ENCODE results near the gene OTUD3. TPM values are rescaled to one million over a fixed set of nuclear protein-coding genes. Genes with fewer than 3 reads are reported as not detected.
"Not testable (repeated sequence)": the region's sequence is repeated elsewhere in the genome, so short reads cannot be mapped to it uniquely, and the experiment has no call there.

OTUD3 gene
- total RNA-seq, 2 experiments from 2014 or later, result 10.3 to 10.9 TPM

- peaks cover 10% of the 10 kb centered on the region for H3K36me3 Mint-ChIP-seq
- H3K9me3 Mint-ChIP-seq, result no peaks in the 10 kb centered on the region
- POLR2A ChIA-PET, result no interaction called here
- ATAC-seq (ENCODE audit: low read depth) (no peak), DNase-seq (no peak)
- peaks cover 1% of the 10 kb centered on the region for H3K4me1 Mint-ChIP-seq
- H3K27me3 Mint-ChIP-seq, result no peaks in the 10 kb centered on the region
- no peak overlapping the region for H3K27ac Mint-ChIP-seq
- H3K4me3 Mint-ChIP-seq, result no peak overlapping the region
Observed at GRCh38 chr1:19909971-19910370, 27.8 kb downstream of the OTUD3 start.

DNA sequence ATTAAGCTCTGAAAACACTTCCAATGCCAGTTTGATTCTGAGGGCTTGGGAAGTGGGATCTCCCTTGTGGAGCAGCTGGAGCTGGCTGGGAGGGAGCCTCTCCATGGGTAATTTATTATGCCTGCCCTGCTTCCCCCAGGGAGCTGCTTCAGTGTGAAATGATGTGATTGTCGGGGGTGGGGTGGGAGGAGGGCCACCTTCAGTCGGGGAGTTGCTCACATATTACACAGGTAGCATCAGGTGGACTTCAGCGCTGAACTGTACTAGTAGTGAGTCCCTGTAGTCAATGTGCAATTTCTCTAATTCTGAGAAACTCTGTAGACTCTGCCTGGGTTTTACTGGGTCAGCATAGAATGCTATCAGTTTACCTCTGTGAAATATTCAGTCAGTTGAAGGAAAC is 28.5 kb downstream of the OTUD3 start:
- H3K9me3 Mint-ChIP-seq, result no peaks in the 10 kb centered on the region
- H3K4me3 Mint-ChIP-seq, result no peak overlapping the region
- H3K4me1 Mint-ChIP-seq, result no peaks in the 10 kb centered on the region
- H3K27ac Mint-ChIP-seq, result no peak overlapping the region
- POLR2A ChIA-PET, result no interaction called here
- ATAC-seq (ENCODE audit: low read depth) (no peak), DNase-seq (no peak)
- peaks cover 8% of the 10 kb centered on the region for H3K36me3 Mint-ChIP-seq
- H3K27me3 Mint-ChIP-seq, result no peaks in the 10 kb centered on the region

GRCh38 chr1:19918057-19918456 is 35.9 kb downstream of the OTUD3 start:
- Mint-ChIP-seq H3K4me3 (no peak overlapping the region), H3K36me3 (no peaks in the 10 kb centered on the region), H3K9me3 (no peaks in the 10 kb centered on the region), H3K27me3 (no peaks in the 10 kb centered on the region), H3K27ac (no peak overlapping the region), H3K4me1 (no peaks in the 10 kb centered on the region)
- peak; percentile 74 for ATAC-seq (ENCODE audit: low read depth)
- POLR2A ChIA-PET, result no interaction called here
- peak; percentile 77 for DNase-seq

GRCh38 chr1:19920132-19920710 is 38.0 kb downstream of the OTUD3 start:
- H3K4me3 Mint-ChIP-seq, result no peak overlapping the region
- H3K4me1 Mint-ChIP-seq, result no peaks in the 10 kb centered on the region
- H3K36me3 Mint-ChIP-seq, result no peaks in the 10 kb centered on the region
- no peak overlapping the region for H3K27ac Mint-ChIP-seq
- no peak for DNase-seq
- H3K9me3 Mint-ChIP-seq, result no peaks in the 10 kb centered on the region
- POLR2A ChIA-PET, result no interaction called here
- no peaks in the 10 kb centered on the region for H3K27me3 Mint-ChIP-seq
- no peak for ATAC-seq (ENCODE audit: low read depth)

DNA sequence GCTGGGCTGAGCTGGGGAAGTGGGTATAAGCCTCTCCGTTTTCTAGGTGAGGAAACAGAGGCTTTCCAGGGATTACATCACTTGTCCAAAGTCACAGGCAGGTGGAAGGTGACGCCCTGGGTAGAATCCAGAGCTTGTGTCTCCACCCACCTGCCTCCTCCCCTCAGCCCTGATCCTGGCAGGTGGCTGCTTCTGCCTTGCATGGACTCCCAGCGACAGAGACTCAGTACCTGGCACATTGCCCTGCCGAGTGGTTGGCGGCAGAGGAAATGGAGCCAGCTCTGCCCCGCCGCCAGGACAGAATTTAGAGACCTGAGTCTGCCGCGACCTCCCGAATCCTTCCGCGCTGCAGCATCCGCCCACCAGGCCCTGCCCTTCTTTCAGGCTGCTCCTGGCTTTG is 39.1 kb downstream of the OTUD3 start:
- H3K27ac Mint-ChIP-seq, result no peak overlapping the region
- POLR2A ChIA-PET, result no interaction called here

DNA sequence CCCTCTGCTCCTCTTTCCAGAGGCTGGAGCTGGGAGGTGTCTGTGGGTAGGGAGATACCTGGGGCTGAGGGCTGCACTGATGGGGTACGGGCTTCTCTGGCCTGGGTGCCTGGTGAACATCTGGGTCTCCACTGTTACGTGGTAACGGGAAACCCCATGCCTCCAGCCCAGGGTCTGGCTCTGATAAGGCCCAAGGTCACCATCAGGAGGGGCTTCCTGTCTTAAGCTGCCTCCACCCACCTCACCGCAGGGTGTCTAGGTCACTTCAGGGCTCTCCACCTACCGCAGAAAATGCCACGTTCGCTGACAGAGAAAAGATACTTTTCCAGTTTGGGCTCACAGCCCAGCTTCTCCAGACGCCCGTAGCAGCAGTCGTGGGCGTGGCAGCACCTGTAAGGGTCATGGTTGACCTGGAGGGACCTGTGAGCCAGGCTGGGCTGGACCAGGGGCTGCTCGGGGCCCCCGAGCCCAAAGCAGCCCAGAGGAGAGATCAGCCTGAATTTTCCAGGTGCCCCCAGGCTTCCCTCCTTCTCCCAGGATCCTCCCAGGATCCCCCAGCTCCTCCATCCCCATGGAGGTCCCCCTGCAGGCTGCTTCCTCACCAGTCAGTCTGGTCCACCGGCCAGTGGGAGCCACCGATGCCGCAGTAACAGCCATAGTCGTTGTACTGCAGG is 40.0 kb downstream of the OTUD3 start:
- no peak overlapping the region for H3K27ac Mint-ChIP-seq
- POLR2A ChIA-PET, result no interaction called here
- H3K4me3 Mint-ChIP-seq, result no peak overlapping the region
- no peaks in the 10 kb centered on the region for H3K4me1 Mint-ChIP-seq
- H3K27me3 Mint-ChIP-seq, result no peaks in the 10 kb centered on the region
- no peaks in the 10 kb centered on the region for H3K9me3 Mint-ChIP-seq
- ATAC-seq (ENCODE audit: low read depth), result no peak
- no peak for DNase-seq
- no peaks in the 10 kb centered on the region for H3K36me3 Mint-ChIP-seq

More for the DNA sequence above, 39.1 kb downstream of the OTUD3 start:
- Mint-ChIP-seq H3K9me3 (no peaks in the 10 kb centered on the region), H3K36me3 (no peaks in the 10 kb centered on the region), H3K4me1 (no peaks in the 10 kb centered on the region), H3K4me3 (no peak overlapping the region), H3K27me3 (no peaks in the 10 kb centered on the region)
- DNase-seq (no peak), ATAC-seq (ENCODE audit: low read depth) (no peak)

DNA sequence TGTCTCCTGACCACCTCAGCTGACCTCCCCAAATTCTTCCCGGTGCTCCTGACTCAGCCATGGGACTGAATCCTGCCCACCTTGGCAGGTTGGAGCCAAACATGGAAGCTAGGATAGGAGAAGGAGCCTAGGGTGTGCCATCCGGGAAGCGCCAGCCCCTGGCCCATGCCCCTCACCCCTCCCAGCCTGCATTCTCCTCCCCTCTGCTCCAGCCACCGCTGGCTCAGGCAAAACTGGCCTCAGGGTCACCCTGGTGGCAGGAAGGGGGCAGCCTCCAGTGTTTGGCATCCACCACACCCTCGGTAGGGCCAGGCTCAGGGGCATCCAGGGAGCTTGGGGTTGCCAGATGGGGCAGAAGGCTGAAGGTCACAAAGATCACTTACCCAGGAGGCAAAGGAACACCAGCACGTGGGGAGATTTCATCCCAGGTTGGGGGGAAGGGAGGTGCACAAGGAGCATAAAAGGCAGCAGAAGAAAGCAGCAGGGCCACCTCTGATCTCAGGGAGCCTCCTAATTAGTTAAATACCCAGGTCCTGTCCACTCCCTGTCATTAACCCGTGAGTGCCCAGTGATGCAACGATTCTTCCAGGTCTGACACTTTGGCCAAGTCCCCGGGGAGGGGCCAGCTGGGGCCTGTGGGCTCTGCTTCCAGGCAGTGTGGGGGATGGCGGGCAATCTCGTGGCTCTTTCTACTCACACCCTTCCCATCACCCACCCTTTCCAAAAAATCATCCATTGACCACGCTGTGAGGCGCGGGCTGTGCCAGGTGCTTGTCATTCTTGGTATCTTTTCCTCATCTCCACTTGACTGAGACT is 41.1 kb downstream of the OTUD3 start, which contains the start of gene PLA2G2E:
TSS of gene PLA2G2E (minus strand) at position 481 of the 816 bp plus-strand sequence. CDS start at position 423, 58 bp downstream.
- no peak for ATAC-seq (ENCODE audit: low read depth)
- DNase-seq, result no peak
- H3K4me1 Mint-ChIP-seq, result no peaks in the 10 kb centered on the region
- H3K4me3 Mint-ChIP-seq, result no peak within 1 kb of the TSS
- no peak within 1 kb of the TSS for H3K27ac Mint-ChIP-seq
- no peaks in the 10 kb centered on the region for H3K36me3 Mint-ChIP-seq
- H3K9me3 Mint-ChIP-seq, result no peaks in the 10 kb centered on the region
- POLR2A ChIA-PET, result no interaction called here
- no peaks in the 10 kb centered on the region for H3K27me3 Mint-ChIP-seq

DNA sequence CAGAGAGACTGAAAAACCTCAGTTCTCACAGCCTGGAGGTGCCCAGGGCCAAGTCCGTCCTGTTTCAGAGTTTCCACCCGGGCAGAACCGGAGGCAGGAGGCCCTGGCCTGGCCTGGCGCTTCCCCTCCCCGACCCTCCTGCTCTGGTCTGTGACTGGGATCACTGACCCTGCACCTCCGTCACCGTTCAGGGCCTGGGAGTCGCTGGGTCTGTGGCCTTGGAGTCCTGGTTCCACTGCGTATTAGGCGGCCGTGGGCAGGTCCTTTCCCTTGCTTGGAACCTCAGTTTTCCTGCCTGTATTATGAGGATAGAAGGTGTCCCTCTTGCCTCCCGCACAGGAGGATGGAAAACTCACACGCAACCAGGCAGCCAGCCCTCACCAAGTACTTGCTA is 41.8 kb downstream of the OTUD3 start:
- no peaks in the 10 kb centered on the region for H3K27me3 Mint-ChIP-seq
- H3K36me3 Mint-ChIP-seq, result no peaks in the 10 kb centered on the region
- no peak for ATAC-seq (ENCODE audit: low read depth)
- H3K4me3 Mint-ChIP-seq, result no peak overlapping the region
- H3K9me3 Mint-ChIP-seq, result no peaks in the 10 kb centered on the region
- POLR2A ChIA-PET, result no interaction called here
- no peak overlapping the region for H3K27ac Mint-ChIP-seq
- H3K4me1 Mint-ChIP-seq, result no peaks in the 10 kb centered on the region
- DNase-seq, result no peak

DNA sequence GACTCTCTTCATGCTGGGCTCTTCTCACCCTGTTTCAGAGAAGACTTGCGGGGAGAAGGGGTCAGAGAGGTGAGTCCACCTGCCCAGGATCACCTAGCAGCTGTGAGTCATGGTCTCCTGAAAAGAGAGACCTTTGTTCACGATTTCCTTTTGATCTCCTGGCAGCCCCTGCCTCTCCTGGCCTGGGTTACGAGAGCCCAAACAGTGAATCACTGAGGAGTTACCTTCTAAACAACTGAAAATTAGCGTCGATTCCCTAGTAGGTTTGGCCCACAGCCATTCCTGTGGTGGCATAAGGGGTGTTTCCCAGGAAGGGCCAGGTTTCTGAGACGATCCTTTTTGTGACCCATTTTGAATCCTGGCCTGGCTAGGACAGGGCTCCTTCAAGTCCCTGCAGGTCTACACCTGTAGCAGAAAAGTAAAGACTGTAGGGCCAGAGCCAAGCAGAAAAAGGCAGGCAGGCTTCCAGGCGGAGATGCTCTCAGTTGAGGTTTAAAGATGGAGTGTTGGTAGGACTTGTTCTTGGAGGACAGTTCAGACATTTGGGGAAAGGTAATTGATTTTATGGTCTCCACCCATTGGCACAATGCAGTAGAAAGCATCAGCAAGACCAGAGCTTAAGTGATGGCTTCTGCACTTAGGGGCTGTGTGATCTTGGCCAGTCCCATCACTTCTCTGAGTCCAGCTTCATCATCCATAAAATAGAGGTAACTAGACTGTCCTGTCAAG is 43.3 kb downstream of the OTUD3 start:
- no peak overlapping the region for H3K4me3 Mint-ChIP-seq
- POLR2A ChIA-PET, result no interaction called here
- no peaks in the 10 kb centered on the region for H3K4me1 Mint-ChIP-seq
- no peak overlapping the region for H3K27ac Mint-ChIP-seq
- H3K36me3 Mint-ChIP-seq, result no peaks in the 10 kb centered on the region
- ATAC-seq (ENCODE audit: low read depth), result no peak
- no peaks in the 10 kb centered on the region for H3K27me3 Mint-ChIP-seq
- no peak for DNase-seq
- H3K9me3 Mint-ChIP-seq, result peaks cover 5% of the 10 kb centered on the region

DNA sequence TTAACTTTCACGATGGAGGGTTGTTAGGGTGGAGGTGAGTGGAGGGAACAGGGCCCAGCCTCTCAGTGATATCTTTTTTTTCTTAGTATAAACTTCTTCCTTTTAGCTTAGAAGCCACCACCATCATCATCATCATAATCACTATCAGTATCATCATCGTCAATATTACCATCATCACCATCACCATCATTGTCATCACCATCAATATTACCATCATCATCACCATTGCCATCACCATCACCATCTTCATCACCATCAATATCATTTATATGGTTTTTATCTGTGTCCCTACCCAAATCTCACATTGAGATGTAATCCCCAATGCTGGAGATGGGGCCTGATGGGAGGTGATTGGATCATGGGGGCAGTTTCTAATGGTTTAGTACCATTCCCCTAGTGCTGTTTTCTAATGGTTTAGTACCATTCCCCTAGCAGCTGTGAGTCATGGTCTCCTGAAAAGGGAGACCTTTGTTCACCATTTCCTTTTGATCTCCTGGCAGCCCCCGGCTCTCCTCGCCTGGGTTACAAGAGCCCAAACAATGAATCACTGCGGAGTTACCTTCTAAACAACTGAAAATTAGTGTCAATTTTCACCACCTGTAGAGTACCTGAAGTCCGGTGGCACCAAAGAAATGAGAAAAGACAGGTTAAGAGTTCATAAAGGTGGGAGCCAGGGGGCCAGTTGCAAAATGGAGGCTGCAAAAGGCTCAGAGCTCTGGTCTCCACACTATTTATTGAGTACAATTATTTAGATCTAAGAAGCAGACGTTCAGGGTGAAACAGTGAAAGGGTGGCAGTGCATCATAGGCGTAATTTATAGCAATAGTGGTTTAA is 44.3 kb downstream of the OTUD3 start:
- no peak overlapping the region for H3K4me3 Mint-ChIP-seq
- POLR2A ChIA-PET, result interaction anchor here (0.6 kb wide), 1 partner anchor 226 kb away, joined by 3 read pairs; no protein-coding TSS in a partner anchor
- H3K9me3 Mint-ChIP-seq, result peaks cover 9% of the 10 kb centered on the region
- no peaks in the 10 kb centered on the region for H3K4me1 Mint-ChIP-seq
- DNase-seq (no peak), ATAC-seq (ENCODE audit: low read depth) (no peak)
- no peaks in the 10 kb centered on the region for H3K36me3 Mint-ChIP-seq
- H3K27me3 Mint-ChIP-seq, result no peaks in the 10 kb centered on the region
- H3K27ac Mint-ChIP-seq, result no peak overlapping the region

DNA sequence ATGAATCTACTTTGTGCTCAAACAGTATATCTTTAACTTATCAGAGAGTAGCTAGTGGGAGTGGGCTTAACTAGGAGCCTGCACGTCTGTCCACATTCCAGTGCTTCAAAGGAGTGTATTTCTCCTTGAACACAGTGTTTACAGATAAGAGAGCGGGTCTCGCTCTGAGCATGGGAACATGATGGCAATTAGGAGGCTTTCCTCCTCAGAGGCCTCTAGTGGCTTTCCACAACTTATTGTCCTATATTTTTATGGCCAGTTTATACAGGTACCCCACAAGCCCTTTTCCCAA is 44.9 kb downstream of the OTUD3 start:
- H3K27ac Mint-ChIP-seq; DNase-seq; H3K4me3 Mint-ChIP-seq; POLR2A ChIA-PET; ATAC-seq (ENCODE audit: low read depth); H3K36me3 Mint-ChIP-seq; H3K4me1 Mint-ChIP-seq; H3K27me3 Mint-ChIP-seq: not testable (repeated sequence)
- peaks cover 12% of the 10 kb centered on the region for H3K9me3 Mint-ChIP-seq

DNA sequence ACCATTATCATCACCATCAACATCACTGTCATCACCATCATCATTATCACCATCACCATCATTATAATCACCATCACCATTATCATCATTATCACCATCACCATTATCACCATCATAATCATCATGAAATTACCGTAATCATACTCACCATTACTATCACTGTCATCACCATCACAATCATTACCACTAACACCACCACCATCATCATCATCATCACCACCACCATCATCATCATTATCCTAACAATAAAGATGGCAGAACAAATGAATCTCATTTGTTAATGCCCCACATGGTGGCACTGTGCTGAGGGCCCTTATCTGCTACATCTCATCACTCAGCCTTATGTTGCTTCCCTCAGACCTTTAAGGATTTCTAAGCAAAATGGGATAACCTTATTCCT is 50.7 kb downstream of the OTUD3 start:
- DNase-seq (no peak), ATAC-seq (ENCODE audit: low read depth) (no peak)
- Mint-ChIP-seq H3K4me3 (no peak overlapping the region), H3K4me1 (peaks cover 5% of the 10 kb centered on the region), H3K27ac (no peak overlapping the region), H3K27me3 (no peaks in the 10 kb centered on the region), H3K36me3 (no peaks in the 10 kb centered on the region), H3K9me3 (peaks cover 19% of the 10 kb centered on the region)
- POLR2A ChIA-PET, result no interaction called here

DNA sequence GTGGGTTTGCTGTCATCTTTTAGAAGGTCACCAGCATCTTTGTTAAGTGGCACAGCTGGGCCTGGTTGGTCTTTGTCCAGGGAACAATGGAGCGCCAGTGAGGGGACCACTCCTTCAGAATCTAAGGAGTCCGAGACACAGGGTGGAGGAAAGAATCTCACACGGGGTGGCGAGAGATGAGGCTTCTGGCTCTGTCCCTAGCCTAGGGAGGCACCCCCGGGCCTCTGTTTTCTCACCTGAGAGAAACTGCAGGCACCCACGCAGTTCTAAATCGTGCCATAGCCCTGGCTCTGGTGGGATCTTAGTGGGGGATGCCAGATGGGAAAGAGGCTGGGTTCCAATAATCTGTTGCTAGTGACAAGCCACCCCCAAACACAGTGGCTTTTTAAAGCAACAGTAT is 52.1 kb downstream of the OTUD3 start:
- no peak overlapping the region for H3K27ac Mint-ChIP-seq
- H3K9me3 Mint-ChIP-seq, result peaks cover 17% of the 10 kb centered on the region
- no peaks in the 10 kb centered on the region for H3K36me3 Mint-ChIP-seq
- no peak overlapping the region for H3K4me3 Mint-ChIP-seq
- peaks cover 5% of the 10 kb centered on the region for H3K4me1 Mint-ChIP-seq
- H3K27me3 Mint-ChIP-seq, result no peaks in the 10 kb centered on the region
- ATAC-seq (ENCODE audit: low read depth) (no peak), DNase-seq (no peak)
- POLR2A ChIA-PET, result no interaction called here
